22Rv1 (cell line): Measurements from ENCODE around the gene TP53INP2.
A peak's percentile ranks its signal among the peaks of the same experiment; 100 is the strongest.
"Not testable (repeated sequence)": the region's sequence is repeated elsewhere in the genome, so short reads cannot be mapped to it uniquely, and the experiment has no call there.

ENCODE experiments used
- H3K27ac ChIP-seq: fragments of 450-650 bp; 2 replicates; pipeline ENCODE4 v1.5.1; 2017
- ZFX ChIP-seq: fragments of 450-650 bp; IDR thresholded peaks from 2 replicates; pipeline ENCODE4 v1.6.1; 2017; ENCODE audit warnings: antibody characterized with exemption, borderline replicate concordance
- TF ChIP-seq, protein P1 (sequence below): fragments of 450-650 bp; IDR thresholded peaks from 2 replicates; pipeline ENCODE4 v1.5.1; 2017; ENCODE audit warnings: mild to moderate bottlenecking

The TP53INP2 gene, protein sequence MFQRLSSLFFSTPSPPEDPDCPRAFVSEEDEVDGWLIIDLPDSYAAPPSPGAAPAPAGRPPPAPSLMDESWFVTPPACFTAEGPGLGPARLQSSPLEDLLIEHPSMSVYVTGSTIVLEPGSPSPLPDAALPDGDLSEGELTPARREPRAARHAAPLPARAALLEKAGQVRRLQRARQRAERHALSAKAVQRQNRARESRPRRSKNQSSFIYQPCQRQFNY

DNA sequence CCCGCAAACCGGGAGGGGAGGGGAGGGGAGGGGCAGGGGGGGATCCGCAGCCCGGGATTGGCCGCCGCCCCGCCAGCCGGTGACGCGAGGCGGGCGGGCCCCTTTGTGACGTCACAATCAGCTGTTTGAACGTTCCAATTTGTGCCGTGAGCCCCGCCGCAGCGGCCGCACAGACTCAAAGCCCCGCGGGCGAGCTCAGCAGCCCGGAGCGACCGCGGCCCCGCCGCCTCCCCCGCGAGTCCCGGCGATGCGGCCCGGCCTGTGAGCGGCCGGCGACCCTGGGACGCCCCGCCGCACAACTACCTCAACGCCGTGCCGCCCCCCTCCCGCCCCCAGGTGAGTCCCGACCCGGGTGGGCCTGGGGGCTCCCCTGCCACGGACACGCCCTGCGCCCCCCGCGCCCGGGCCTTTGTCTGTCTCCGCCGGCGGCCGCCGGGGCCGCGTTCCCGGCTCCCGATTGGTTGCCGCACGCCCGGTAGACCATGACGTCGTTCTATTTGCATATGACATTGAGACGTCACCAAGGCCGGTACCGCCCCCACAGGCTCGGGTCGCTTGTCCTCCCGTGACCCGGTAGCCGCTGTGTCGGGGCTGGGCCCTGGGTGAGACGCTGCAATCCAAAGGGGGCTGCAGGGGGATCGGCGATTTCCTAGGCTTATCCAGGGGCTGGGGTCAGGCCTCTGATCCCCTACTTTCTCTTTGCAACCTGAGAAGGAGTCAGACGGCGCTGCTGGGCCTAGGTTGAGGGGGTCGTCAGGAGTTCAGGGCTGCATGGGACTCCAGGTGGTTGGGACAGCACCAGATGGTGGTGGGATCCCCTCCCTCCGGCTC, at the start of gene TP53INP2:
TP53INP2 (plus strand) TSS at position 168 of the 831 bp plus-strand sequence. CDS start 4,396 bp downstream, outside the sequence.
- H3K27ac ChIP-seq, result peak within 1 kb of the TSS; percentile 87
- TF ChIP-seq, protein P1, sequence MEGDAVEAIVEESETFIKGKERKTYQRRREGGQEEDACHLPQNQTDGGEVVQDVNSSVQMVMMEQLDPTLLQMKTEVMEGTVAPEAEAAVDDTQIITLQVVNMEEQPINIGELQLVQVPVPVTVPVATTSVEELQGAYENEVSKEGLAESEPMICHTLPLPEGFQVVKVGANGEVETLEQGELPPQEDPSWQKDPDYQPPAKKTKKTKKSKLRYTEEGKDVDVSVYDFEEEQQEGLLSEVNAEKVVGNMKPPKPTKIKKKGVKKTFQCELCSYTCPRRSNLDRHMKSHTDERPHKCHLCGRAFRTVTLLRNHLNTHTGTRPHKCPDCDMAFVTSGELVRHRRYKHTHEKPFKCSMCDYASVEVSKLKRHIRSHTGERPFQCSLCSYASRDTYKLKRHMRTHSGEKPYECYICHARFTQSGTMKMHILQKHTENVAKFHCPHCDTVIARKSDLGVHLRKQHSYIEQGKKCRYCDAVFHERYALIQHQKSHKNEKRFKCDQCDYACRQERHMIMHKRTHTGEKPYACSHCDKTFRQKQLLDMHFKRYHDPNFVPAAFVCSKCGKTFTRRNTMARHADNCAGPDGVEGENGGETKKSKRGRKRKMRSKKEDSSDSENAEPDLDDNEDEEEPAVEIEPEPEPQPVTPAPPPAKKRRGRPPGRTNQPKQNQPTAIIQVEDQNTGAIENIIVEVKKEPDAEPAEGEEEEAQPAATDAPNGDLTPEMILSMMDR, result no peak
- TF ChIP-seq ZFX, result no peak

DNA sequence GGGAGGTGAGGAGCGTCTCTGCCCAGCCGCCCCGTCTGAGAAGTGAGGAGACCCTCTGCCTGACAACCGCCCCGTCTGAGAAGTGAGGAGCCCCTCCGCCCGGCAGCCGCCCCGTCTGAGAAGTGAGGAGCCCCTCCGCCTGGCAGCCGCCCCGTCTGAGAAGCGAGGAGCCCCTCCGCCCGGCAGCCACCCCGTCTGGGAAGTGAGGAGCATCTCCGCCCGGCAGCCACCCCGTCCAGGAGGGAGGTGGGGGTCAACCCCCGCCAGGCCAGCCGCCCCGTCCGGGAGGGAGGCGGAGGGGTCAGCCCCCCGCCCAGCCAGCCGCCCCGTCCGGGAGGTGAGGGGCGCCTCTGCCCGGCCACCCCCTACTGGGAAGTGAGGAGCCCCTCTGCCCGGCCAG, 45.5 kb upstream of the TP53INP2 start:
- not testable (repeated sequence) for H3K27ac ChIP-seq

DNA sequence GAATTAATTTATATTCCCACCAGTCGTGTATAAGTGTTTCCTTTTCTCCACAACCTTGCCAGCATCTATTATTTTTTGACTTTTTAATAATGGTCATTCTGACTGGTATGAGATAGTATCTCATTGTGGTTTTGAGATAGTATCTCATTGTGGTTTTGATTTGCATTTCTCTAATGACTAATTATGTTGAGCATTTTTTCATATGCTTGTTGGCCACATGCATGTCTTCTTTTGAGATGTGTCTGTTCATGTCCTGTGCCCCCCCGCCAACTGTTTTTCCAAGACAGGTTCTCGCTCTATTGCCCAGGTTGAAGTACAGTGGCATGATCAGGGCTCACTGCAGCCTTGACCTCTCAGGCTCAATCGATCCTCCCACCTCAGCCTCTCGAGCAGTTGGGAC, 42.3 kb upstream of the TP53INP2 start:
- not testable (repeated sequence) for H3K27ac ChIP-seq

DNA sequence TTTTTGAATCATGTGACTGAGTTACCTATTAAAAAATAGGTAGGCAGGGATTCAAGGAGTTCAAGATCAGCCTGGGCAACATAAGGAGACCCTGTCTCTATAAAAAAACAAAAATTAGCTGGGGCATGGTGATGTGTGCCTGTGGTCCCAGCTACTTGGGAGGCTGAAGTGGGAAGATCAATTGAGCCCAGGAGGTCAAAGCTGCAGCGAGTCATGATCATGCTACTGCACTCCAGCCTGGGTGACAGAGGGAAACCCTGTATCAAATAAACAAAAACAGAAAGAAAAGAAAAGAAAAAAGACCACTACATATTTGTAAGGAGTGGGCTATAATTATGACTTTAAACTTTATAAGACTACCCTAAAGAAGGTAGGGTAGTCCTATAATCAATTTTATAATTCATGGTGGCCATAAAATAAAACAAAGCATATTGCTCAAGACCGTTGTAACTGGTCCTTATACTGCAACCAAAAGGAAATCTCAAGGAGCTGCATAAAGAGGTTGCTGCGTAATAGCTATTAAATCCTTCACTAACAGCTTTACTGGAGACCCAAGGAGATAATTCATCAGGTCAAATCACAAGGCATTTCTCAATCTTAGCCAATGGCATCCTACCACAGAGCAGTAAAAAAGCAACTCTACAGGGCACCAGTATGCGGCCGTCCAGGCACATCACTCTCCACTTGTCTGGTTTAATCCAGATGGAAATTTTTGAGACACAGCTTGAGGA, 40.8 kb upstream of the TP53INP2 start:
- no peak overlapping the region for H3K27ac ChIP-seq
- TF ChIP-seq, protein P1, result no peak
- TF ChIP-seq ZFX, result no peak

DNA sequence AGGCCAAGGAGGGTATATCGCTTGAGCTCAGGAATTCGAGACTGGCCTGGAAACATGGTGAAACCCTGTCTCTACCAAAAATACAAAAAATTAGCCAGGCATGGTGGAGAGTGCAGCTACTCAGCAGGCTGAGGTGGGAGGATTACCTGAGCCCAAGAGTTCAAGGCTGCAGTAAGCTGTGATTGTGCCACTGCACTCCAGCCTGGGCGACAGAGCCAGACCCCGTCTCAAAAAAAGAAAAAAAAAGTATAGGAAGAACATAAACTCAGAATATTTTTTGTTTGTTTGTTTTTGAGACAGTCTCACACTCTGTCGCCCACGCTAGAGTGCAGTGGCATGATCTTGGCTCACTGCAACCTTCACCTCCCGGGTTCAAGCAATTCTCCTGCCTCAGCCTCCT, 39.4 kb upstream of the TP53INP2 start:
- not testable (repeated sequence) for H3K27ac ChIP-seq

DNA sequence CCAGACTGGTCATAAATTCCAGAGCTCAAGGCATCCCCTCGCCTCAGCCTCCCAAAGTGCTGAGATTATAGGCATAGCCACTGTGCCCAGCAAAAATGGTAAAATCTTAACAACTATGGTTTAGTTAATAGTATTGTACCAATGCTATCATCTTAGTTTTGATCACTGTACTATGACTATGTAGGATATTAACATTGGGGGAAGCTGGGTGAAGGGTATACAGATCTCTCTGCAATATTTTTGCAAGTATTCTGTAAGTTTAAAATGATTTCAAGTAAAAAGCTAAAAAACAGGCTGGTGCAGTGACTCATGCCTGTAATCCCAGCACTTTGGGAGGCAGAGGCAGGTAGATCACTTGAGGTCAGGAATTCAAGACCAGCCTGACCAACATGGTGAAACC, 35.0 kb upstream of the TP53INP2 start:
- no peak for TF ChIP-seq ZFX
- TF ChIP-seq, protein P1, result no peak
- H3K27ac ChIP-seq, result no peak overlapping the region

DNA sequence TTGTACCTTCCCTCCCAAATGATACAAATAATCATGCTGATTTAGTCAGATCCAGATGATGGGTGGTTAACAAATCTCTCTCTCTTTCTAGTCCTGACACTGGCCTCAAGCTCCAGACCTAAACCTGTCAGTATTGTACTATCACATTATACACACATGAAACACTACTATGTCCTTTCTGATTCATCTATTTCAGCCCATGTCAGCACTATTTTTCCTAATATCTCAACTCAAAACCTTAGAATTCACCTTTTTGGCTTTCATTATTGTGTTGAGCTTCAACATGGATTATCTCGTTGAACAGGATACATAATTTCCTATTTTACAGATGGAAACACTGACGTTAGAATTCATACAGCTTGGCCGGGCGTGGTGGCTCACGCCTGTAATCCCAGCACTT, 30.7 kb upstream of the TP53INP2 start:
- no peak for TF ChIP-seq ZFX
- TF ChIP-seq, protein P1, result no peak
- no peak overlapping the region for H3K27ac ChIP-seq

DNA sequence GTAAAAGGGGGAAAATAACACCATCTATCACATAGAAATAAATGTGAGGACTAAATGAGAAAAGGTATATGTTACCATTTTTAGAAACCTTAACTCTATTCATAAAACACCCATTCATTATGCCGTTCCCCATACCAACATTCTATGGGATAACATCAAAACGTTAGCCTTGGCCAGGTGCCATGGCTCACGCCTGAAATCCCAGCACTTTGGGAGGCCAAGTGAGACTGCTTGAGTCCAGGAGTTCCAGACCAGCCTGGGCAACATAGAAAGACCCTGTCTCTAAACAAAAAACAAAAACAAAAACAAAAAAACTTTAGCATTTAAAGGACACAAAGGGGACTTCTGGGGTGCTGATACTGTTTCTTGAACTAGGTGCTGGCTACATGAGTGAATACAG, 28.6 kb upstream of the TP53INP2 start:
- H3K27ac ChIP-seq, result peak overlapping the region; percentile 81
- no peak for TF ChIP-seq ZFX
- TF ChIP-seq, protein P1, result no peak
